GM21526 (cell line): ENCODE results near the gene ANKRD66.
"Not testable (repeated sequence)": the region's sequence is repeated elsewhere in the genome, so short reads cannot be mapped to it uniquely, and the experiment has no call there.

ENCODE experiments used
- ATAC-seq: cut with Tn5 transposase; IDR thresholded peaks from one replicate; pipeline ENCODE4 v1.9.1; 2021; ENCODE audit warnings: moderate library complexity; ENCODE audit not compliant: unreplicated experiment, low FRiP score

The ANKRD66 gene

DNA sequence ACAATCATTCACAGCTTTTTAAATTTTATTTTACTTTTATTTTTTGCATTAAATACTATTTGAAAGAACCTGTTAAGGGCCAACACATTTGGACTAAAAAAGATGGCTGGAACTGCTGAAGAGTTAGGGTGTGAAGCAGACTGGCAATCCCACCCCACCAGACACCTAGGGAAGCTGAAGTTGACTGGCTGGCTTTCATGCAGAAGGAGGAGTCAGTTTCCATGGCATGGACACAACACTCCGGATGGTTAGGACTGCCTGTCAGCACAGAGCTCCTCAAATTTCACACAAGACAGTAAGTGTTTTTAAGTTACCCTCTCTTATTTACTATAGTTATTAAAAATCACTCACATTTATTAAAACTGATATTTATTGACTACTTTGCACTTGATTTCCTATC is at the start of gene ANKRD66:
Gene ANKRD66 (plus strand): TSS at position 238 of the 400 bp plus-strand sequence. CDS start 5,016 bp downstream, outside the sequence.
- no peak for ATAC-seq

GRCh38 chr6:46699970-46700369 is 46.8 kb upstream of the ANKRD66 start:
- no peak for ATAC-seq

- ATAC-seq, result no peak
Observed at GRCh38 chr6:46704562-46704961, 42.2 kb upstream of the ANKRD66 start.

DNA sequence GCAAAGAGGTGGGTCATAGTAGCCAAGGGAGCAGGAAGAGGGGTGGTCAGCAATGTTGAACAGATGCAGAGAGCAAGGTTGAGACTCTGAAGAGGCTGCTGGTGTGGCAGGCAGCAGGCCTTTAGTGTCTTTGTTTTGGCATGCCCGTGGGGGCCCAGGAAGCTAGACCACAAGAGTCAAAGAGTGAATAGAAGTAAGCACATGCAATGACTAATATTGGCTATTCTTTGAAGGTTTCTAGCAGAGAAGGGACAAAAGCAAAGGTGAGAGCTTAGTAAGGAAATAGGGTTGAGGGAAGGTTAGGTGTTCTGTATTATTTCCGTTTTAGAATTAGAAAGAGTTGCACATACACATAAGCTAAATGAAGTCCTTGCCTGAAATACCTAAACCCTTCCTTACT is 40.3 kb upstream of the ANKRD66 start:
- ATAC-seq, result no peak

DNA sequence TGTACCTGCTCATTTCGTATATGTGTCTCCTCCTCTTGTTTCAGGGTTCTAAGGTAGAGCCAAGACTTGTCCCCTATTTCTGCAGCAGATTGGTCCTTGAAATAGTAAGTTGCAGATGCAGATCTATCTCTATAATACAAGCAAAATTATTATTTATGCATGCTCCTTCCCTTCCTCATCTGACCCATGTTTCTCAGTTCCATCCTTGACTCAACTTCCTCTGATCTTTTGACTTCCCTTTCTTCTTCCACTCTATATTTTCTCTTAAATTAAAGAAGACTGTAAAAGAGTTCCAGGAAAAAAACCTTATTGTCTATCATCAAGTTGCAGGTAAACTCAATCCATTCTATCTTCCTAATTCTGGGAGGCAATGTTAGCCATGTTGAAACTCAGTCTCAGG is 35.2 kb upstream of the ANKRD66 start:
- no peak for ATAC-seq

GRCh38 chr6:46715141-46715540 is 31.6 kb upstream of the ANKRD66 start:
- no peak for ATAC-seq

DNA sequence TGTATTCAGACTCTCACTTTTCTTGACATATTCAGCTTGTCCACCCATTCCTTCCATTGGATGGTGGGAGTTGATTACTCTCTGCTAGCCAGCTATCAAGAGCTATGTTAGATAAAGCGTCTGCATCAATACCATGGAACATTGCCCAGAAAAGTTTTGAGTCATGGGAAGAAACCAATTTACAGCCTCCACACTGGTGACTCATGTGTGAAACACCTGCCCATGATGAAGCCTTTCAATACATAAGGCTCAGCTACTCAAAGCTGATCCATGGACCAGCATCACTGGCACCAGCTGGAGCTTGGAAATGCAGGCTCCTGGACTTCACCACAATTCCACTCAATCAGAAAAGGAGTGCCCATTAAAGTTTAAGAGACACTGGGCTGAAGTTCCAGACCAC is 27.6 kb upstream of the ANKRD66 start:
- ATAC-seq, result no peak

DNA sequence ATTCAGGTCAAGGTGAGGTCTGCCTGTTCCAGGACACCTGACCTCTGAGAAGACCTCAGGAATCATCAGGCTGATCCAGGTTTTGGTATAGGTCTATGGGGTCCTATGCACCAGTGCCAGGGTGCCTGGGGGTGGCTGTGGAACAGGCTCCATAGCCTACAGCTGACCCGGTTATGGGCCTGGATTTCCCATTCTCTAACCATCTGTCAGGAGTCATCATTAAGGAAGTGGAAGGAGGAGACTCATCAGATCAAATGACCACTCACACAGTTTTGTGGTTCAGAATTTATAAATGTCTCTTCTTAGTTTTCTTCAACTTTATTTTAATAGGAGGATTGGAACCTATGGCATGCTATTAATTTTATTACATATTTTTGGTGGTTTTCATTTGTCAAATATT is 26.3 kb upstream of the ANKRD66 start:
- ATAC-seq, result no peak

DNA sequence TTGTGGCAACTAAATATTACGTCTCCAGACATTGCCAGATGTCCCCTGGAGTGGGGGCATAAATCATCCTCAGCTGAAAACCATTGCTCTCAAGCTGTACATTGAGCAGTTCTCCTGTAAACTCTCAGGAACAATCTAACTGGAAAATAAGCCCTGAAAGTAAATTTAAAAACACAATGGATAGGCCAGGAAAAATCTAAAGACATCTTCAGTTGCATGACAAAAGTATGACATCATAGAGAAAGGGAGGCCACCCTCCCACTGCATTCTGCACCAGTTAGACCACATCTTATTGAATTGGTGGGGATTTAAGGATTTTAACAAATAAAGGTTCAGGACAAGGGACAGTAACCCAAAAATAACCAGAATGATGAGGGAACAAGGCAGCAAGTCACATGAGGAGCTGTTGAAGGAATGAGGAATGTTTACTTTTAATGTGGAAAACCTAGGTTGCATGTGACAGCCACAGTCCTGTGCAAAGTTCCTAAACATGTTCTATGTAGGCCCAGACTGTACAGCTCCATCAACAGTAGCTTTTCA is 16.9 kb upstream of the ANKRD66 start:
- ATAC-seq, result no peak

DNA sequence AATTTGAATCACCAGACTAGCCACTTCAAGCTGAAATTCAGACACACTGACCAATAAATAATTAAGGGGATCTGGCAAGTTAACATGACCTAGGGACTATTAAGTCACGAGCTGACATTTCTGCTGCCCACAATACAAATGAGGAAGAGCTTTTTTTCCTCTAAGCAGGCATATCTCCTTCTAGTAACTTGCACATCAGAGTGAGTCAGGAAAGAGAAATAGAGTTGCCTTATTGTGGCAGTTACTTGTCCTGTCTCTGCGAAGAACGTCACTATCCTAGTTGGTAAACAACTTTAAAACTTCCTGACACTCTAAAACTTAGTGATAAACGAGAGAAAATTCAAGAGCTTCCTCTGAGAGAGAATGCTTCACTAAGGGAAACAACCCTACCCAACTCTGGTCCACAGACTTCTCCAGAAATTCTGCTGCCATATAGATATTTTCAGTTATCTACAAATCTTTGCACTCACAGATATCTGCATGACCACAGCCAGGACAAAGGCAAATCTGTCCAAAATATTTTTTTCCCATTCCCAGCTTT is 15.7 kb upstream of the ANKRD66 start:
- no peak for ATAC-seq

GRCh38 chr6:46733341-46733801 is 13.4 kb upstream of the ANKRD66 start:
- no peak for ATAC-seq

GRCh38 chr6:46734867-46735719 is 11.6 kb upstream of the ANKRD66 start, which contains the start of gene PLA2G7:
Gene PLA2G7, minus strand, starts transcription at chr6:46735375. Its CDS starts 12,484 bp downstream, at chr6:46722891.
- ATAC-seq, result no peak

DNA sequence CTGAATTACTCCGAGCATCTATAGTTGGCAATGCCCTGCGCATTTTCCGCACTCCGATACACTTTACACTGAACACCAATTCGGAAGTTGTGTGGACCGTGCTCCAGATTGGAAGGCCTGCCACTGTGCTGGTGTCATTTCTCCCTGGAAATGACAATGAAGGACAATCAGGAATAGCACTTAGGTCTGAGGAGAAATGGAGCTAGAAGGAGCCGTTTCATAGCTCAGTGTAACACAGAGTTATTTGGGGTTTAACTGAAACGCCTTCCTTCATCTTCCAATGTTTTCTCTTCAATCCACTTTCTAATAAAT is 11.1 kb upstream of the ANKRD66 start:
- no peak for ATAC-seq

DNA sequence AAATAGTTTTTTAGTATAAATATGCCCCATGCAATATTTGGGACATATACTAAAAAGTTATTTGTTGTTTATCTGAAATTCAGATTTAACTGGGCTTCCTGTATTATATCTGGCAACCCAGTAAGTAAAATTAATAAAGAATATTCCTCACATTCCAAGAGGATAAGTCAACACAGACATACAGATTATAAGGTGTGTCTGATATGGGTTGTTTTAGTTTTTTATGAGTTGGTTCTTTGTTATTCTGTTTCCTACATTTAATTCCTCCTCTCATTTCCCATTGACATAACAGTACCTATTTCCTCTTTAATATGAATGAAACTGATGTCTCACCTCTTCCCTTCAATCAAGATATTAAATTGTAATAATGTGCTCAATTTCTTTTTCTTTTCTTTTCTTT is 9.8 kb upstream of the ANKRD66 start:
- no peak for ATAC-seq

GRCh38 chr6:46741482-46741881 is 5.3 kb upstream of the ANKRD66 start:
- no peak for ATAC-seq

DNA sequence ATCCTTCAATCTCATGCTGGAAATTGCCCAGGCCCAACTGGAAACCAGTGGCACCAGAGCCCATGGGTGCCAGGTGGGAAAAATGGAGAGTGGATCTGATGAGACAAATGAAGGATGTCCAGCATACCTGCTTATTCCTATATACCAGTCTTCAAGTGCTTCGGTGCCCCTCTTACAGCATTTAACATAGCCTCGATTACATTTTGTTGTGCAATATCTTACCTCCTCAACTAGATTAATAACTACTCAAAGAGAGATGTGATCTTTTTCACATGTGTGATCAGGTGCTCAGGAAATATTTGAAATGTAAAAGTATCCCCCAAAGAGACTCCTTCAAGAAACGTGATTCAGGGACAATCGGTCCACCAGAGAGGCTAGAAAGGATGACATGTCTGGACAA is 4.8 kb upstream of the ANKRD66 start:
- no peak for ATAC-seq

DNA sequence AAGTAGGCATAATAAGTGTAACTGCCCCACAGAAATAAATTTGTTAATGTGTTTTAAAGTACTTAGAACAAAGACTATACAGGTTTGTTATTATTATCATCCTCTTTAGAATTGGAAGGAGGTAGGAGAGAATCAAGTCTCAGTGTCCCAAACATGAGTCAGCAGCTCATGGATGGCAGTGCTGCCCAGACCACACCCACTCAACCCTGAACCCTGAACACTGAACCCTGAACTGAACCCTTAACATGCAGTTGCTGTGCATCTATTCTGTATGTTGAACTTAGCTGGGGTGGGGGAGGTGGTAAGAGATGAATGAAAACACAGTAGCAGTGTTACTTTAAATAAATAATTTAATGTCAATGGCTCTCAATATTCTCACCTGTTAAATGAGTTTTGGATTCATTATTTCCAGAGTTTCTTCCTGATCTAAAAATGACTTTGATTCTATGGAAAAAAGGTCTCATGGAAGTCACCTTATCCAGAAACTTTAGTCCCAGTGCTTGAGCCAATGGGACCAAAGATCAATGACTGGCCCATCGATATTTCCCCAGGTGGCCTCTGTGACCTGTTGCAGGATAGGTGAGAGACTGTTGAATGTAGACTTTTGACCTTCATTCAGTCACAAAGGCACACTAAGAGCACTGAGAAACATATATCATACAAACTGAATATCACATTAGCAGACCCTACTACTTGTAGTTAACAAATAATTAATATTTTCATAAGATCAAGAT is 3.1 kb upstream of the ANKRD66 start:
- no peak for ATAC-seq

- ATAC-seq, result not testable (repeated sequence)
Observed at GRCh38 chr6:46744159-46744725, 2.5 kb upstream of the ANKRD66 start.

DNA sequence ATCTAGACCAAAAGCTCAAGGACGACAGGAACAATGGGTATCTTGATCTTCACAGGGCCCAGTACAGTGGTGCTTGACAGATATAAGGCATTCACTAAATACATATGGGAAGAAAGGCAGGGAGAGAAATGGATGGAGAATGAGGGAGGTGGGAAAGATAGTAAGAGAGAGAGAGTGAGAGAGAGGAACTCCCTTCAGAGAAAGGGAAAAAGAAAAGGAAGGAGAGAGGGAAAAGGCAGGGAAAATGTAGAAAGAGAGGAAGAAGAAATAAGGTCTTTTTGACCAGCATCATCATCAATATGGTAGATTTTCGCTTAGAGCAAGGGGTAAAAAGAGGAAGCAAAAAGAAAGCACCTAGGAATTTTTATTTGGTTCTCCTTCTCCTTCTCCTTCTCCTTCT is 760 bp upstream of the ANKRD66 start:
- ATAC-seq, result no peak

- ATAC-seq, result no peak
Observed at GRCh38 chr6:46748940-46749503, 2.3 kb downstream of the ANKRD66 start.

DNA sequence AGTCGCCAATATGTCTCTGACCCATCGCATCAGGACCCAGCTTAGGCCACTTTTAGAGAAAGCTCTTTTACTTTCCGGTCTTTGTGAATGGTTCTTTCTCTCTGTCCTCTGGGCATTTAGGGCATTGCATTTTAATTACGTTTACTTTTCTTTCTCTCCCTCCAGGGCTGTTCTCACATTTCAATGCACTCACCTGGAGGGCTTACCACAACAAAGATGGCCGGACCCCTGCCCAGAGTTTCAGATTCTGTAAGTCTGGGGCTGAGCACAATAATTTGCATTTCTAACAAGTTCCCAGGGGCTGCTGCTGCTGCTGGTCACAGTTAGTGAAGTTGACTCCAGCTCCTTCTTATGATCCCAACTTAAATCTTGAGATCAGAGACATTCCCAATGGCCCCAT is 3.0 kb downstream of the ANKRD66 start:
- no peak for ATAC-seq
